Cardiac fibroblast (primary cell): ENCODE results near the gene ZFYVE28.

ENCODE experiments used
- DNase-seq, 2 donors: peaks; one replicate each; pipeline versions ENCODE4 v3.0.0 to v3.0.0-alpha.2; 2010; ENCODE audit warnings: low read depth in 2 of 2
- H3K4me3 ChIP-seq, 2 donors: replicated peaks in 1 of 2; 1 replicate in 1 of 2; 2 replicates in 1 of 2; pipeline ENCODE4 v1.5.1; 2011; ENCODE audit warnings: low read depth in 2 of 2, low read length in 2 of 2, mild to moderate bottlenecking in 2 of 2, moderate library complexity in 1 of 2
- TF ChIP-seq, protein P1 (sequence below): IDR thresholded peaks from one replicate; pipeline ENCODE4 v1.5.1; 2011; ENCODE audit warnings: low read depth, mild to moderate bottlenecking, low read length, inconsistent platforms

Gene ZFYVE28

GRCh38 chr4:2413821-2414610 lies 4.4 kb downstream of the ZFYVE28 start:
- H3K4me3 ChIP-seq: peak overlapping the region in 1 of 2 donors; percentile 43
- peak; percentile 54 to 64 for DNase-seq
- TF ChIP-seq, protein P1, sequence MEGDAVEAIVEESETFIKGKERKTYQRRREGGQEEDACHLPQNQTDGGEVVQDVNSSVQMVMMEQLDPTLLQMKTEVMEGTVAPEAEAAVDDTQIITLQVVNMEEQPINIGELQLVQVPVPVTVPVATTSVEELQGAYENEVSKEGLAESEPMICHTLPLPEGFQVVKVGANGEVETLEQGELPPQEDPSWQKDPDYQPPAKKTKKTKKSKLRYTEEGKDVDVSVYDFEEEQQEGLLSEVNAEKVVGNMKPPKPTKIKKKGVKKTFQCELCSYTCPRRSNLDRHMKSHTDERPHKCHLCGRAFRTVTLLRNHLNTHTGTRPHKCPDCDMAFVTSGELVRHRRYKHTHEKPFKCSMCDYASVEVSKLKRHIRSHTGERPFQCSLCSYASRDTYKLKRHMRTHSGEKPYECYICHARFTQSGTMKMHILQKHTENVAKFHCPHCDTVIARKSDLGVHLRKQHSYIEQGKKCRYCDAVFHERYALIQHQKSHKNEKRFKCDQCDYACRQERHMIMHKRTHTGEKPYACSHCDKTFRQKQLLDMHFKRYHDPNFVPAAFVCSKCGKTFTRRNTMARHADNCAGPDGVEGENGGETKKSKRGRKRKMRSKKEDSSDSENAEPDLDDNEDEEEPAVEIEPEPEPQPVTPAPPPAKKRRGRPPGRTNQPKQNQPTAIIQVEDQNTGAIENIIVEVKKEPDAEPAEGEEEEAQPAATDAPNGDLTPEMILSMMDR: no peak

- TF ChIP-seq, protein P1: peak; percentile 63
- H3K4me3 ChIP-seq: peak overlapping the region; percentile 33 to 43
- peak; percentile 90 to 93 for DNase-seq
Observed at GRCh38 chr4:2412885-2413716, 5.3 kb downstream of the ZFYVE28 start.

DNA sequence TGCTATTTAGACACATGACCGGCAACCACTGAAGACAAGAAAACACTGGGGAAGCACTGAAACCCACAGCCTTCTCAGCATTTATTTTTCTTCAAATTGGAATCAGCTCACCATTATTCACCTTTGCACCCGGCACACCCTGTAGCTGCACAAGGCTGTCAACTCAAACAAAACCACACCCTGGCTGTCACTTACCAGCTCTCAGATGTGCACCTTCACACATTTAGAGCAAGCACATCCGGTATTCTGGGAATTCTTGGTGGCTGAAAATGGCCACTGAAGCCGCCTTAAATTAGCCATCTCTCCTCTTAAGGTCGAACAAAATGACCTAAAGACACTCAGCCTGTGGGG lies 5.9 kb downstream of the ZFYVE28 start:
- peak overlapping the region; percentile 33 to 43 for H3K4me3 ChIP-seq
- DNase-seq: no peak
- TF ChIP-seq, protein P1: no peak

- H3K4me3 ChIP-seq: peak overlapping the region in 1 of 2 donors; percentile 43
- DNase-seq: no peak
- TF ChIP-seq, protein P1: no peak
Observed at GRCh38 chr4:2411786-2412510, 6.5 kb downstream of the ZFYVE28 start.

DNA sequence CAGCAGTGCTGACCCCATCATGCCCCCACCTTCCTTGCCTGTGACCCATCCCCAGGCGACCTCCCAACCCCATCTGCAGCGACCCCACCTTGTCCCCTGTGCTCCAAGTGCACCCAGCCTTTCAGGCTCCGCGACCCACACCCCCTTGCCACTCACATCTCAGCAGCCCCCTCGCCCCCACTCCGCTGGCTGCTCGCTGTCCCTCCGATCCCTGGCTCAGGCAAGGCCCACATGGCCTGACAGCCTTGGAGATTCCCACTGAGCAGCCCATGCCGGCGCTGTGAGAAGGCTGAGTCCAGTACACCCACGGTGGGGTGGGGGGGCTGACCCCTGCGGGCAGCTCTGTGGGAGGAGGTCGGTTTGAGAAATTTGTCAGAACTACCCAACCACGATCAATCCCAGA lies 9.1 kb downstream of the ZFYVE28 start:
- H3K4me3 ChIP-seq: no peak overlapping the region
- no peak for DNase-seq
- TF ChIP-seq, protein P1: no peak

DNA sequence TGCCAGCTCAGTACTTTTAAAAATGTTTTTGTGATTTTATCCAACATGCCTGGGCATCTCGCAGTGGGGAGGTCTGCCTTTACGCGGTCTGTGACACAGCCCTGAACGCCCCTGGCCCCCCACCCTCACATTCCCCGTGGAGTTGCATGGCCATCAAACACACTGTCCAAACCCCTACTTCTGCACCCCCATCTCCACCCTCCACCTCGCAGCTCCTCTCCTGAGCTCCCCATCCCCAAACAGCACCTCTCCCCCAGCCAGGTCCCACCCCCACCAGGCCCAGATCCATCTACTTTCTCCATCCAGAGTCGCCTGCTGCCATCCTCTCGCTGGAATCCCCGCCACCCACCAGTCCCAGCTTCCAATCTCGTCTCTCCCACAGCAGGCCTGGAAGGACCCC lies 9.5 kb downstream of the ZFYVE28 start:
- DNase-seq: no peak
- H3K4me3 ChIP-seq: no peak overlapping the region
- TF ChIP-seq, protein P1: no peak
